ENCODE results near the gene HNRNPLL. TPM values are rescaled to one million over a fixed set of nuclear protein-coding genes. Genes with fewer than 3 reads are reported as not detected.

HNRNPLL gene
- total RNA-seq, 1 donor from 2014 or later, result 29.6 TPM

DNA sequence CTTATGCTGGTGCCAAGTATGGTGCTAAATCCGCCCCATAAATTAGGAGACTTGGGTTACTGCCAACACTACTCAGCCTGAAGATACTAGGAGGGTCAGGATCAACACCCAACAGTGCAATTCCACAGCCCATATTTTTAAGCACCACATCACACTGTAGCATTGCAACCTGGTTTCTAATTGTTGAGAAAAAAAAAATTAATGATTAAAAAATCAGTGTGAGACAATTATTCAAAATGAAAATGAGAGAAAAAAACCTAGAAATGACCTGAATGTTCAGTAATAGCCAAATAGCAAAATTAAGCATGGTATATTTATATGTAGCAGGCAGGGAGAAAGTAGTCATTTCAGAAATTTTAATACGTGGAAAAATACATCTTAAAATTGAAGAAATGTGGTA lies 29.2 kb upstream of the HNRNPLL start:
- DNase-seq (ENCODE audit: low read depth), result no peak
- TF ChIP-seq, protein P1, sequence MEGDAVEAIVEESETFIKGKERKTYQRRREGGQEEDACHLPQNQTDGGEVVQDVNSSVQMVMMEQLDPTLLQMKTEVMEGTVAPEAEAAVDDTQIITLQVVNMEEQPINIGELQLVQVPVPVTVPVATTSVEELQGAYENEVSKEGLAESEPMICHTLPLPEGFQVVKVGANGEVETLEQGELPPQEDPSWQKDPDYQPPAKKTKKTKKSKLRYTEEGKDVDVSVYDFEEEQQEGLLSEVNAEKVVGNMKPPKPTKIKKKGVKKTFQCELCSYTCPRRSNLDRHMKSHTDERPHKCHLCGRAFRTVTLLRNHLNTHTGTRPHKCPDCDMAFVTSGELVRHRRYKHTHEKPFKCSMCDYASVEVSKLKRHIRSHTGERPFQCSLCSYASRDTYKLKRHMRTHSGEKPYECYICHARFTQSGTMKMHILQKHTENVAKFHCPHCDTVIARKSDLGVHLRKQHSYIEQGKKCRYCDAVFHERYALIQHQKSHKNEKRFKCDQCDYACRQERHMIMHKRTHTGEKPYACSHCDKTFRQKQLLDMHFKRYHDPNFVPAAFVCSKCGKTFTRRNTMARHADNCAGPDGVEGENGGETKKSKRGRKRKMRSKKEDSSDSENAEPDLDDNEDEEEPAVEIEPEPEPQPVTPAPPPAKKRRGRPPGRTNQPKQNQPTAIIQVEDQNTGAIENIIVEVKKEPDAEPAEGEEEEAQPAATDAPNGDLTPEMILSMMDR (conservative IDR thresholded peaks at IDR 0.05; ENCODE audit: low read depth, low read length), result no peak
- no peak overlapping the region for H3K4me3 ChIP-seq (ENCODE audit: low read depth, low read length)

DNA sequence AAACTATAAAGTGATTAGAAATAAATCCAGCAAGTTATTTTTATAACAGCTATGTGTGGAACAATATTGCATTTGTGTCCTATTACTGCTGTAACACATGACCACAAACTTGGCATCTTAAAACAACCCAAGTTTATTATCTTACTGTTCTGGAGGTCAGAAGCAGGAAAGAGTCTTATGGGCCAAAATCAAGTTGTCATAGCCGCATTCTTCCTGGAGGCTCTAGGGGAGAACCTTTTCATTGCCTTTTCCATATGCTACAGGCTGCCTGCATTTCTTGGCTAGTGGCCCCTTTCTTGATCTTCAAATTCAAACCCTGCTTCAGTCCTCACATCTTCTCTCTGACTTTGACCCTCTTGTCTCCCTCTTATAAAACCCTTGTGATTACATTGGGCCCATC lies 27.0 kb upstream of the HNRNPLL start:
- no peak overlapping the region for H3K4me3 ChIP-seq (ENCODE audit: low read depth, low read length)
- TF ChIP-seq, protein P1 (conservative IDR thresholded peaks at IDR 0.05; ENCODE audit: low read depth, low read length), result no peak
- DNase-seq (ENCODE audit: low read depth), result no peak

DNA sequence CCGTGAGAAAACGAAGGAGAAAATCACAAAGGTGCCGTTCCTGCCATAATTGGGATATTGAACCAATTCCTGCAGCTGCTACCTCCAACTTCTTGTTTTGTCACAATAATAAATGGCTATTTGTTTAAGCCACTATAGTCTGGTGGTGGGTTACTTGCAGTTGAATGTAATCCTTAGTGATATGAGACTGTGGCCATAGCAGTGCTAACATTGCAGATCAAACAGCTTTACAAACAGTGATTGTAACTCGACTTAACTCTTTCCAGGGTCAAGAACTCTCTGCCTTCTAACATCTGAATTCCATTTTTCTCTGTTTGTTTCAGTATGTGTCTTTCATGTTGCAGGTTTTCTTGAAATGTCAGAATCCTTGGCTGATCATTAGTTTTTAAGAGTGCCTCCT lies 24.7 kb upstream of the HNRNPLL start:
- no peak for DNase-seq (ENCODE audit: low read depth)
- TF ChIP-seq, protein P1 (conservative IDR thresholded peaks at IDR 0.05; ENCODE audit: low read depth, low read length), result no peak

DNA sequence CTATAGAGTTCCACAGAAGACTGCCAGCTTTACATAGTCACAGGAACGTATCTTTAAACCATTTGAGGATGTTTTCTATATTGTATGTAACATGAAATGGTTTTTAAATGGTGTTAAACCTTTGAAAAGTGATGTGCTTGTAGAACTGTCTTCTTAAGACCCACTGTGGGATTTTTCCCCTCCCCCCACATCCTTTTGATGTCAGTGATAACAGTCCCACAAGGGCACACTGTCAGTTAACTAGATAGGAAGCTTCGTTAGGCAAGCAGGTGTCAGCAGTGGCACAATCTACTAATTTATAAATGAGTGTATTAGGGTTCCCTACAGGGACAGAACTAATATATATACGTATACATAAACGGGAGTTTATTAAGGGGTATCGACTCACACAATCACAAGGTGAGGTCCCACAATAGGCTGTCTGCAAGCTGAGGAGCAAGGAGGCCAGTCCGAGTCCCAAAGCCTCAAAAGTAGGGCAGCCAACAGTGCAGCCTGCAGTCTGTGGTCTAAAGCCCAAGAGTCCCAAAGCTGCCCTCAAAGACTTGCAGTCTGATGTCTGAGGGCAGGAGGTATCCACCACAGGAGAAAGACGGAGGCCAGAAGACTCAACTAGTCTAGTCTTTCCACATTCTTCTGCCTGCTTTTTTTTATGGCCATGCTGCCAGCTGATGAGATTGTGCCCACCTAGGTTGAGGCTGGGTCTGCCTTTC lies 23.8 kb upstream of the HNRNPLL start:
- DNase-seq (ENCODE audit: low read depth), result no peak
- no peak overlapping the region for H3K4me3 ChIP-seq (ENCODE audit: low read depth, low read length)
- TF ChIP-seq, protein P1 (conservative IDR thresholded peaks at IDR 0.05; ENCODE audit: low read depth, low read length), result no peak

More for the DNA sequence above, 24.7 kb upstream of the HNRNPLL start:
- H3K4me3 ChIP-seq (ENCODE audit: low read depth, low read length), result no peak overlapping the region

DNA sequence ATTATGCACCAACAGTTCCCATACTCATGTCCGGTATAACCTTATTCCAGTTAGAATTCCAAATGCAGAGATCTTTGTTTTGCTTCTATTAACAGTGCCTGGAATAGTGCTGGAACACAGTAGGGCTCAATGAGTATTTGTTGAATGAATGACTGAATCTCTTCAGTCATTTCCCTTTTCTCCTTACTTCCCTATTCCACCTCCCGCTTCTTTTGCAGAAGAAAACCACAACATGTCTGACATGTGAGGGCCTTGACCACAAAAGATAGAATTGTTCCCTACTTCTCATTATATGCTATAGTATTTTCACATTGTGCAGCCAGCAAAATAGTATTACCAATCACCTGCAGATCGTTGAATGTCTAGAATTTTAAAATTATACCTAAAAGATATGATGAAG lies 19.5 kb upstream of the HNRNPLL start:
- no peak for DNase-seq (ENCODE audit: low read depth)
- TF ChIP-seq, protein P1 (conservative IDR thresholded peaks at IDR 0.05; ENCODE audit: low read depth, low read length), result no peak
- H3K4me3 ChIP-seq (ENCODE audit: low read depth, low read length), result no peak overlapping the region

DNA sequence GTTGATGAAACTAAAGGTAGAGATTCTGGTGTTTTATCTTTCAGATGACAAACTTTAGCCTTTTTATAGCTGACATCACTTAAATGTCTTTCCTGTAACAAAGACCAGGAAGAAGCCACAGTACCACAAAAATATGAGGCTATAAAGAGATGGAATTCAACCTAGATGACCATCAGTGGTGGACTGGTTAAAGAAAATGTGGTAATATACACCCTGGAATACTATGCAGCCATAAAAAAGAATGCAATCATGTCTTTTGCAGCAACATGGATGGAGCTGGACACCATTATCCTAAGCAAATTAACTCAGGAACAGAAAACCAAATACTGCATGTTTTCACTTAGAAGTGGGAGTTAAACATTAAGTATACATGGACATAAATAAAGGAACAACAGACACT lies 18.3 kb upstream of the HNRNPLL start:
- no peak overlapping the region for H3K4me3 ChIP-seq (ENCODE audit: low read depth, low read length)
- TF ChIP-seq, protein P1 (conservative IDR thresholded peaks at IDR 0.05; ENCODE audit: low read depth, low read length), result no peak
- no peak for DNase-seq (ENCODE audit: low read depth)

Data from epithelial cell of proximal tubule (primary cell).